Type B pancreatic cell (in vitro differentiated cells): Measurements from ENCODE around the gene MED25. TPM values are rescaled to one million over a fixed set of nuclear protein-coding genes. Genes with fewer than 3 reads are reported as not detected.

ENCODE experiments used
- DNase-seq: peaks from one replicate; pipeline ENCODE4 v3.0.0; 2021; ENCODE audit warnings: mixed read lengths; ENCODE audit not compliant: unreplicated experiment; ENCODE audit errors: extremely low spot score
- H3K27ac Mint-ChIP-seq: 2 replicates; pipeline ENCODE4 v1.8.0; 2021; ENCODE audit warnings: mild to moderate bottlenecking, mixed read lengths
- H3K27me3 Mint-ChIP-seq: 2 replicates; pipeline ENCODE4 v1.8.0; 2021; ENCODE audit warnings: mixed read lengths
- H3K36me3 Mint-ChIP-seq: 2 replicates; pipeline ENCODE4 v1.8.0; 2021; ENCODE audit warnings: mixed read lengths
- H3K4me1 Mint-ChIP-seq: one replicate; pipeline ENCODE4 v1.8.0; 2021; ENCODE audit warnings: mixed read lengths; ENCODE audit not compliant: unreplicated experiment
- H3K4me3 Mint-ChIP-seq: 2 replicates; pipeline ENCODE4 v1.8.0; 2021; ENCODE audit warnings: mild to moderate bottlenecking, mixed read lengths
- H3K9me3 Mint-ChIP-seq: 2 replicates; pipeline ENCODE4 v1.8.0; 2021; ENCODE audit warnings: mixed read lengths
- total RNA-seq: library from RNA; stranded (reverse); gene quantifications from 2 replicates; pipeline ENCODE4 v1.2.1, GENCODE V29; 2021; ENCODE audit warnings: low replicate concordance
- TF ChIP-seq, protein P1 (sequence below): fragments of 200-600 bp; sonication (generic); conservative IDR thresholded peaks from 2 replicates; pipeline ENCODE4 v1.5.0; 2021; ENCODE audit warnings: antibody characterized with exemption, mild to moderate bottlenecking

The MED25 gene
- total RNA-seq, 1 donor from 2014 or later: 88.9 TPM

DNA sequence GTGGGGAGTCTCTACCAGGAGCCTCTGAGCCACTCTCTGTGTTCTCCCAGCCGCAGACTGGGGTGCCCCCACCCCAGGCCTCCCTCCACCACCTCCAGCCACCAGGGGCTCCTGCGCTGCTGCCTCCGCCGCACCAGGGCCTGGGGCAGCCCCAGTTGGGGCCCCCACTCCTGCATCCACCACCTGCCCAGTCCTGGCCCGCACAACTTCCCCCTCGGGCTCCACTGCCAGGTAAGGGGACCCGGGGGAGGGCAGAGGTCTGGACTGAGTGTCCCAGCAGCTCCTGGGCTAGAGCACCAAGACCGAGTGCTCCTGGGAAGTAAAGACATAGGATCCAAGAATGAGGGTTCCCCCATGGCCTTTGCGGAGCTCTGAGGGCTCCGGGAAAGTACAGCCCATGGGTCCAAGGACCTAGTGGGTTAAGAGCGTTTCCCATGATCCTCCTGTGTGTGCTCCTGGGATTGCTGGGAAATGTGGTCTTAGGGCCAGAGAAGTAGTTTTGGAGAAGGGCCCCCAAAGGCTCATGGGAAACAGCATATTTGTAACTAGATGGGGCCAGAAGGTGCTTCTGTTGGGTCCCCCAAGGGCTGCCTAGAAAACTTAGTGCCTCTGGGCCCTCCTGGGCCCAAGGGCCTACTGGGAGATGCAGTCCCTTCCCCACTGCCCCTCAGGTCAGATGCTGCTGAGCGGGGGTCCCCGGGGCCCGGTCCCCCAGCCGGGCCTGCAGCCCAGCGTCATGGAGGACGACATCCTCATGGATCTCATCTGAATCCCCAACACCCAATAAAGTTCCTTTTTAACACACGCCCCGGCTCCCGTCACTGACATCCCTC, 18.3 kb downstream of the MED25 start:
- TF ChIP-seq, protein P1, sequence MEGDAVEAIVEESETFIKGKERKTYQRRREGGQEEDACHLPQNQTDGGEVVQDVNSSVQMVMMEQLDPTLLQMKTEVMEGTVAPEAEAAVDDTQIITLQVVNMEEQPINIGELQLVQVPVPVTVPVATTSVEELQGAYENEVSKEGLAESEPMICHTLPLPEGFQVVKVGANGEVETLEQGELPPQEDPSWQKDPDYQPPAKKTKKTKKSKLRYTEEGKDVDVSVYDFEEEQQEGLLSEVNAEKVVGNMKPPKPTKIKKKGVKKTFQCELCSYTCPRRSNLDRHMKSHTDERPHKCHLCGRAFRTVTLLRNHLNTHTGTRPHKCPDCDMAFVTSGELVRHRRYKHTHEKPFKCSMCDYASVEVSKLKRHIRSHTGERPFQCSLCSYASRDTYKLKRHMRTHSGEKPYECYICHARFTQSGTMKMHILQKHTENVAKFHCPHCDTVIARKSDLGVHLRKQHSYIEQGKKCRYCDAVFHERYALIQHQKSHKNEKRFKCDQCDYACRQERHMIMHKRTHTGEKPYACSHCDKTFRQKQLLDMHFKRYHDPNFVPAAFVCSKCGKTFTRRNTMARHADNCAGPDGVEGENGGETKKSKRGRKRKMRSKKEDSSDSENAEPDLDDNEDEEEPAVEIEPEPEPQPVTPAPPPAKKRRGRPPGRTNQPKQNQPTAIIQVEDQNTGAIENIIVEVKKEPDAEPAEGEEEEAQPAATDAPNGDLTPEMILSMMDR: no peak
- Mint-ChIP-seq H3K36me3 (peaks cover 30% of the 10 kb centered on the region), H3K4me1 (peaks cover 4% of the 10 kb centered on the region), H3K9me3 (no peaks in the 10 kb centered on the region), H3K27me3 (no peaks in the 10 kb centered on the region), H3K4me3 (no peak overlapping the region), H3K27ac (no peak overlapping the region)
- DNase-seq: no peak

DNA sequence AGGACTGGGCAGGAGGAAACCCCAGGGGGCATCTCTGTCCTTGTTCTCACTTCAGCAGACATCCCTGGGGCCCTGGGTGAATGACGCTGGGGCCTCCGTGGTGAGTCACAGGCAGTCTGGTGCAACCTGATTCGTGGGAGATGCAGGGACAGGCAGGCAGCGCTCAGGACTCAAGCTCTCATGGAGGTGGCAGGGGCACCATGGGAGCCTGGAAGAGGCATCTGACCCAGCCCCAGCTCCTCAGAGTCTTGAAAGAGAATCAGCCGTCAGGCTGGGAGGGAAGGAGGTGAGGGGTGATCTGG, 18.9 kb downstream of the MED25 start:
- peaks cover 4% of the 10 kb centered on the region for H3K4me1 Mint-ChIP-seq
- no peak overlapping the region for H3K4me3 Mint-ChIP-seq
- TF ChIP-seq, protein P1: no peak
- DNase-seq: peak; percentile 62
- no peaks in the 10 kb centered on the region for H3K27me3 Mint-ChIP-seq
- H3K36me3 Mint-ChIP-seq: peaks cover 30% of the 10 kb centered on the region
- no peaks in the 10 kb centered on the region for H3K9me3 Mint-ChIP-seq
- no peak overlapping the region for H3K27ac Mint-ChIP-seq

GRCh38 chr19:49837425-49837824, 19.3 kb downstream of the MED25 start:
- no peaks in the 10 kb centered on the region for H3K9me3 Mint-ChIP-seq
- DNase-seq: no peak
- H3K27me3 Mint-ChIP-seq: no peaks in the 10 kb centered on the region
- H3K27ac Mint-ChIP-seq: no peak overlapping the region
- peaks cover 30% of the 10 kb centered on the region for H3K36me3 Mint-ChIP-seq
- TF ChIP-seq, protein P1: no peak
- no peak overlapping the region for H3K4me3 Mint-ChIP-seq
- peaks cover 4% of the 10 kb centered on the region for H3K4me1 Mint-ChIP-seq

GRCh38 chr19:49838885-49839588, 20.9 kb downstream of the MED25 start:
- TF ChIP-seq, protein P1: no peak
- no peak for DNase-seq
- H3K27ac Mint-ChIP-seq: no peak overlapping the region
- H3K9me3 Mint-ChIP-seq: no peaks in the 10 kb centered on the region
- H3K4me3 Mint-ChIP-seq: no peak overlapping the region
- H3K27me3 Mint-ChIP-seq: no peaks in the 10 kb centered on the region
- H3K4me1 Mint-ChIP-seq: peaks cover 4% of the 10 kb centered on the region
- H3K36me3 Mint-ChIP-seq: peaks cover 30% of the 10 kb centered on the region

DNA sequence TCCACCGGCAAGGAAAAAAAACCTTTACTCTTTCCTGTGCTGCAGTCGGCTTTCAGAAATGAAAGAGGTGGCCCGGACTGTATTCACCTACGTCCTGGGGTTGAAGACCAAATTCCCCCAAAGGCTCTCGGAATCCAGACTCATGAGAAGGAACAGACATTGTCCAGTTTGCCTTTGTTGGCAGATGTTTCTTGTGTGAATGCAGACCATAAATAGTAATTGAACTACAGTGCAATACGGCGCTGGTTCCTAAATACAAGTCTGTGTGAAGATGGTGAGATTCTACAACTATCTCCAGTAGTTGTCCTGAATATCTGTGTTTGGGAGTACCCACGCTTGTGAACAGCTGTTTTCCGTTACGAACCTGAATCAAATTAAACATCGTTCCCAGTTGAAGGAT, 21.6 kb downstream of the MED25 start:
- Mint-ChIP-seq H3K4me3 (no peak overlapping the region), H3K9me3 (no peaks in the 10 kb centered on the region), H3K36me3 (peaks cover 30% of the 10 kb centered on the region), H3K27me3 (no peaks in the 10 kb centered on the region), H3K4me1 (peaks cover 4% of the 10 kb centered on the region), H3K27ac (no peak overlapping the region)
- no peak for DNase-seq
- TF ChIP-seq, protein P1: no peak
